IMR-90 (cell line): ENCODE data around the gene TSSK2. TPM values are rescaled to one million over a fixed set of nuclear protein-coding genes. Genes with fewer than 3 reads are reported as not detected.

Experiments
- ATAC-seq: fragments of 200-7000 bp; cut with Tn5 transposase; 2 replicates; pipeline ENCODE4 v1.9.1; 2020; ENCODE audit warnings: low read depth, mild to moderate bottlenecking, moderate library complexity
- BruUV-seq: library from RNA; stranded (reverse); fragments of 400-500 nt; replicated peaks from 2 replicates; lab custom pipeline; 2021; lab: Mats Ljungman, UMichigan
- CTCF ChIA-PET: fragments of 300-600 bp; formaldehyde crosslinking; extraction: SDS; loops from one replicate; lab custom pipeline; 2021; ENCODE audit warnings: antibody characterized with exemption; lab: Yijun Ruan, JAX
- POLR2A ChIA-PET: fragments of 300-600 bp; sonication (Branson Sonifier 250); formaldehyde crosslinking; loops from one replicate; lab custom pipeline; 2022; ENCODE audit warnings: antibody characterized with exemption; ENCODE audit not compliant: unreplicated experiment; lab: Charles Lee
- DNase-seq: peaks from one replicate; pipeline ENCODE4 v3.0.0; 2013
- H2AFZ ChIP-seq: replicated peaks from 2 replicates; pipeline ENCODE3; 2013; ENCODE audit warnings: low read length, mild to moderate bottlenecking; ENCODE audit not compliant: poor library complexity
- H2AK5ac ChIP-seq: 2 replicates; pipeline ENCODE4 v1.6.1; 2013; ENCODE audit warnings: low read depth, low read length, inconsistent platforms
- H2AK9ac ChIP-seq: replicated peaks from 2 replicates; pipeline ENCODE3; 2013; ENCODE audit warnings: mild to moderate bottlenecking, low read depth, low read length, moderate library complexity; ENCODE audit not compliant: poor library complexity
- H2BK120ac ChIP-seq: 2 replicates; pipeline ENCODE4 v1.6.1; 2013; ENCODE audit warnings: low read depth, low read length, inconsistent platforms
- H2BK15ac ChIP-seq: 3 replicates; pipeline ENCODE4 v1.6.1; 2013; ENCODE audit warnings: low read depth, low read length, inconsistent platforms
- H2BK20ac ChIP-seq: 2 replicates; pipeline ENCODE4 v1.6.1; 2013; ENCODE audit warnings: low read depth, mild to moderate bottlenecking, inconsistent platforms, low read length, moderate library complexity
- H2BK5ac ChIP-seq: 2 replicates; pipeline ENCODE4 v1.6.1; 2013; ENCODE audit warnings: mild to moderate bottlenecking, low read depth, low read length, inconsistent platforms; ENCODE audit not compliant: poor library complexity, severe bottlenecking
- H3K14ac ChIP-seq: replicated peaks from 2 replicates; pipeline ENCODE4 v1.6.1; 2013; ENCODE audit warnings: low read depth, low read length, inconsistent platforms
- H3K18ac ChIP-seq: 2 replicates; pipeline ENCODE4 v1.6.1; 2013; ENCODE audit warnings: low read depth, low read length, control low read depth
- H3K23ac ChIP-seq: 2 replicates; pipeline ENCODE4 v1.6.1; 2013; ENCODE audit warnings: low read depth, low read length, inconsistent platforms
- H3K27ac ChIP-seq: 2 replicates; pipeline ENCODE4 v1.5.1; 2013; ENCODE audit warnings: mild to moderate bottlenecking, control low read depth, low read length; ENCODE audit not compliant: insufficient read depth
- H3K27me3 ChIP-seq: 2 replicates; pipeline ENCODE4 v1.6.1; 2013; ENCODE audit warnings: low read length; ENCODE audit not compliant: control insufficient read depth, insufficient read depth
- H3K36me3 ChIP-seq: 2 replicates; pipeline ENCODE4 v1.6.1; 2013; ENCODE audit warnings: low read length, mixed read lengths; ENCODE audit not compliant: control insufficient read depth, insufficient read depth
- H3K4ac ChIP-seq: 2 replicates; pipeline ENCODE4 v1.6.1; 2013; ENCODE audit warnings: low read depth, low read length, inconsistent platforms
- H3K4me1 ChIP-seq: 2 replicates; pipeline ENCODE4 v1.6.1; 2013; ENCODE audit warnings: low read length, mixed read lengths; ENCODE audit not compliant: control insufficient read depth, insufficient read depth
- H3K4me2 ChIP-seq: 2 replicates; pipeline ENCODE4 v1.6.1; 2013; ENCODE audit warnings: low read depth, mild to moderate bottlenecking, control low read depth, low read length, moderate library complexity
- H3K4me3 ChIP-seq: 2 replicates; pipeline ENCODE4 v1.5.1; 2013; ENCODE audit warnings: low read depth, mild to moderate bottlenecking, control low read depth, low read length, moderate library complexity; ENCODE audit not compliant: insufficient read depth
- H3K56ac ChIP-seq: 2 replicates; pipeline ENCODE4 v1.6.1; 2013; ENCODE audit warnings: low read length, inconsistent platforms; ENCODE audit not compliant: insufficient read depth; ENCODE audit errors: extremely low read depth
- H3K79me1 ChIP-seq, 2 experiments: 2 replicates each; pipeline ENCODE4 v1.6.1; 2013; ENCODE audit warnings: low read length in 2 of 2, inconsistent platforms in 1 of 2, low read depth in 1 of 2
- H3K9ac ChIP-seq: 2 replicates; pipeline ENCODE4 v1.6.1; 2013; ENCODE audit warnings: low read depth, low read length, control low read depth
- H3K9me1 ChIP-seq: 2 replicates; pipeline ENCODE4 v1.6.1; 2013; ENCODE audit warnings: low read length, inconsistent platforms; ENCODE audit not compliant: insufficient read depth
- H3K9me3 ChIP-seq: 2 replicates; pipeline ENCODE4 v1.6.1; 2013; ENCODE audit warnings: low read length; ENCODE audit not compliant: control insufficient read depth, insufficient read depth
- H4K20me1 ChIP-seq: 2 replicates; pipeline ENCODE4 v1.6.1; 2013; ENCODE audit warnings: low read length, inconsistent platforms; ENCODE audit not compliant: insufficient read depth
- H4K5ac ChIP-seq: 2 replicates; pipeline ENCODE4 v1.6.1; 2013; ENCODE audit warnings: mild to moderate bottlenecking, low read depth, low read length, control low read depth
- H4K8ac ChIP-seq, 2 experiments: 2 replicates each; pipeline ENCODE4 v1.6.1; 2013; ENCODE audit warnings: low read depth in 2 of 2, low read length in 2 of 2, control low read depth in 1 of 2, inconsistent platforms in 1 of 2
- H4K91ac ChIP-seq: 2 replicates; pipeline ENCODE4 v1.6.1; 2013; ENCODE audit warnings: low read depth, low read length, inconsistent platforms; ENCODE audit not compliant: insufficient read depth
- BHLHE40 ChIP-seq: fragments of 150-350 bp; IDR thresholded peaks from 2 replicates; pipeline ENCODE4 v1.6.1; 2016; ENCODE audit warnings: mild to moderate bottlenecking, low read depth, low read length
- CEBPB ChIP-seq: IDR thresholded peaks from 2 replicates; pipeline ENCODE4 v1.6.1; 2012; ENCODE audit warnings: low read depth, low read length, improper control_type of control experiment
- CHD1 ChIP-seq: IDR thresholded peaks from 2 replicates; pipeline ENCODE4 v1.6.1; 2012; ENCODE audit warnings: low read depth, low read length, improper control_type of control experiment
- CTCF ChIP-seq: conservative IDR thresholded peaks from 2 replicates; pipeline ENCODE4 v1.5.1; 2012; ENCODE audit warnings: mild to moderate bottlenecking, low read depth, low read length, improper control_type of control experiment
- ELK1 ChIP-seq: fragments of 150-350 bp; IDR thresholded peaks from 2 replicates; pipeline ENCODE4 v1.6.1; 2016; ENCODE audit warnings: low read depth, mild to moderate bottlenecking, low read length, moderate library complexity, borderline replicate concordance
- FOS ChIP-seq: fragments of 150-350 bp; IDR thresholded peaks from 2 replicates; pipeline ENCODE4 v1.6.1; 2016; ENCODE audit warnings: low read depth, low read length
- MAFK ChIP-seq: IDR thresholded peaks from 2 replicates; pipeline ENCODE4 v1.6.1; 2012; ENCODE audit warnings: low read depth, low read length, improper control_type of control experiment
- MAZ ChIP-seq: IDR thresholded peaks from 2 replicates; pipeline ENCODE4 v1.6.1; 2012; ENCODE audit warnings: low read depth, mild to moderate bottlenecking, low read length, improper control_type of control experiment, moderate library complexity, borderline replicate concordance
- MXI1 ChIP-seq: IDR thresholded peaks from 2 replicates; pipeline ENCODE4 v1.6.1; 2012; ENCODE audit warnings: low read depth, mild to moderate bottlenecking, low read length, moderate library complexity, borderline replicate concordance
- NFE2L2 ChIP-seq: fragments of 150-350 bp; IDR thresholded peaks from 2 replicates; pipeline ENCODE4 v1.6.1; 2016; ENCODE audit warnings: low read depth, mild to moderate bottlenecking, low read length
- POLR2A ChIP-seq: IDR thresholded peaks from 2 replicates; pipeline ENCODE4 v1.6.1; 2012; ENCODE audit warnings: mild to moderate bottlenecking, low read depth, low read length
- RAD21 ChIP-seq: IDR thresholded peaks from 2 replicates; pipeline ENCODE4 v1.6.1; 2012; ENCODE audit warnings: low read length, improper control_type of control experiment
- RCOR1 ChIP-seq: IDR thresholded peaks from 2 replicates; pipeline ENCODE4 v1.6.1; 2012; ENCODE audit warnings: mild to moderate bottlenecking, low read length, improper control_type of control experiment; ENCODE audit not compliant: insufficient replicate concordance
- RFX5 ChIP-seq: IDR thresholded peaks from 2 replicates; pipeline ENCODE4 v1.8.0; 2012; ENCODE audit warnings: low read depth, mild to moderate bottlenecking, low read length, moderate library complexity
- SMC3 ChIP-seq: fragments of 150-350 bp; IDR thresholded peaks from 2 replicates; pipeline ENCODE4 v1.6.1; 2016; ENCODE audit warnings: low read depth, mild to moderate bottlenecking, antibody characterized with exemption, low read length, moderate library complexity
- USF2 ChIP-seq: fragments of 150-350 bp; IDR thresholded peaks from 2 replicates; pipeline ENCODE4 v1.6.1; 2017; ENCODE audit warnings: mild to moderate bottlenecking, antibody characterized with exemption, low read length, low read depth
- WGBS, 2 experiments: methylation state at CpG; one replicate each; pipeline versions ENCODE4 v1.1.5 to v1.1.7; 2013; ENCODE audit warnings: missing lambda C conversion rate in 2 of 2; ENCODE audit not compliant: insufficient read length in 1 of 2; ENCODE audit errors: extremely low coverage in 2 of 2; 5-methylcytosine and 5-hydroxymethylcytosine counted together
- dilution Hi-C: fragments of 300-500 bp; cut with HindIII; formaldehyde crosslinking; loops from one replicate; pipeline ENCODE4 v1.14.3; 2018; ENCODE audit warnings: low sequenced_read_pairs; ENCODE audit not compliant: unreplicated experiment
- in situ Hi-C: fragments of 300-500 bp; cut with MboI; formaldehyde crosslinking; loops from 3 replicates; pipeline ENCODE4 v1.14.3; 2019; ENCODE audit warnings: low sequenced_read_pairs, inconsistent platforms, mixed read lengths
- intact Hi-C: fragments of 100-400 bp; cut with micrococcal nuclease; formaldehyde crosslinking; loops from 2 replicates; pipeline ENCODE4 v1.10.0; 2022
- polyA plus RNA-seq, 3 experiments: library from polyadenylated mRNA; depleted of rRNA; stranded (reverse); fragments of >200 nt; gene quantifications; 2 replicates each; pipeline ENCODE4 v1.2.3, GENCODE V29; 2012; ENCODE audit warnings: low replicate concordance in 1 of 3
- total RNA-seq: library from RNA; depleted of rRNA; stranded (reverse); fragments of >200 nt; gene quantifications from 2 replicates; pipeline ENCODE4 v1.2.3, GENCODE V29; 2012

TSSK2 gene
- total and polyA plus RNA-seq, 2 of the 4 experiments (the other 2 are of a cell fraction): not detected

GRCh38 chr22:19121631-19122142, 9.4 kb upstream of the TSSK2 start:
- Histone ChIP-seq H3K9ac (peak overlapping the region; percentile 88), H3K36me3 (peaks cover 5% of the 10 kb centered on the region; the same call in 1 of the 2 replicates), H2BK20ac (no peak overlapping the region), H3K27ac (peak overlapping the region; percentile 94), H3K9me1 (peaks cover 26% of the 10 kb centered on the region), H2AFZ (peak overlapping the region; percentile 92), H3K4ac (peak overlapping the region; percentile 67), H3K79me1 (peaks cover 19 to 50% of the 10 kb centered on the region in 2 experiments), H3K27me3 (no peaks in the 10 kb centered on the region), H4K91ac (peak overlapping the region; percentile 6; the same call in 1 of the 2 replicates), H4K5ac (no peak overlapping the region; the same call in none of the 2 replicates), H2AK9ac (peak overlapping the region; percentile 97), H3K23ac (peak overlapping the region; percentile 94), H2BK15ac (no peak overlapping the region), H4K20me1 (peaks cover 51% of the 10 kb centered on the region), H3K4me2 (peak overlapping the region; percentile 100), H3K9me3 (no peaks in the 10 kb centered on the region), H3K18ac (no peak overlapping the region), H2BK5ac (peak overlapping the region; percentile 59), H3K4me3 (peak overlapping the region; percentile 99), H2BK120ac (no peak overlapping the region), H2AK5ac (peak overlapping the region; percentile 78), H3K4me1 (peaks cover 16% of the 10 kb centered on the region), H3K14ac (peak overlapping the region; percentile 94), H3K56ac (peak overlapping the region; percentile 10; the same call in 1 of the 2 replicates), H4K8ac (peak overlapping the region; percentile 52 to 61; a peak in 2 of 4 replicates)
- in situ Hi-C loops (no loop called here), intact Hi-C loops (loop anchor here (5.0 kb wide), 1 partner anchor 59 kb away; no protein-coding TSS in a partner anchor), dilution Hi-C loops (no loop called here)
- WGBS, 2 experiments: 0% methylated on average over 4 of the region's 47 CpGs; no CpG with 5 or more reads in 1 of the 2 experiments
- DNase-seq (peak; percentile 7), ATAC-seq (peak; percentile 21)
- BruUV-seq: no TSS peak
- CTCF ChIA-PET: no interaction called here
- TF ChIP-seq MXI1 (no peak), MAFK (no peak), RCOR1 (no peak), NFE2L2 (no peak), CHD1 (no peak), CEBPB (no peak), ELK1 (no peak), BHLHE40 (no peak), CTCF (no peak), FOS (no peak), RAD21 (no peak), USF2 (no peak), SMC3 (no peak), POLR2A (no peak; the same call in 1 of the 2 replicates), RFX5 (no peak), MAZ (no peak)
- POLR2A ChIA-PET: no interaction called here
